22Rv1 (cell line): ENCODE measurements around the gene RAP1A.

Experiments used
- CTCF ChIP-seq: fragments of 450-650 bp; IDR thresholded peaks from 2 replicates; pipeline ENCODE4 v1.5.1; 2017; ENCODE audit warnings: mild to moderate bottlenecking
- ZFX ChIP-seq: fragments of 450-650 bp; IDR thresholded peaks from 2 replicates; pipeline ENCODE4 v1.6.1; 2017; ENCODE audit warnings: antibody characterized with exemption, borderline replicate concordance

GRCh38 chr1:111638320-111638719, 18.7 kb downstream of the RAP1A start:
- TF ChIP-seq CTCF (no peak), ZFX (no peak)
